GM19372 (cell line): ENCODE measurements around the gene H3-3A.

Experiments
- ATAC-seq: cut with Tn5 transposase; IDR thresholded peaks from one replicate; pipeline ENCODE4 v1.9.1; 2021; ENCODE audit warnings: mild to moderate bottlenecking, low read depth, moderate library complexity; ENCODE audit not compliant: unreplicated experiment

H3-3A gene

GRCh38 chr1:226052061-226052460 is 10.5 kb upstream of the H3-3A start:
- ATAC-seq: no peak

GRCh38 chr1:226054519-226055327 is 7.8 kb upstream of the H3-3A start:
- ATAC-seq: no peak

GRCh38 chr1:226059709-226060108 is 2.8 kb upstream of the H3-3A start:
- no peak for ATAC-seq

GRCh38 chr1:226060427-226060826 is 2.1 kb upstream of the H3-3A start:
- ATAC-seq: no peak

GRCh38 chr1:226061068-226061840 is 1.3 kb upstream of the H3-3A start:
- no peak for ATAC-seq

- ATAC-seq: peak; percentile 50
Observed at GRCh38 chr1:226061841-226062557, 517 bp upstream of the H3-3A start.

- ATAC-seq: peak; percentile 8
Observed at GRCh38 chr1:226063224-226063976, 884 bp downstream of the H3-3A start.

- ATAC-seq: no peak
Observed at GRCh38 chr1:226063977-226064815, 1.7 kb downstream of the H3-3A start.

- no peak for ATAC-seq
Observed at GRCh38 chr1:226064816-226065248, 2.3 kb downstream of the H3-3A start.

- ATAC-seq: no peak
Observed at GRCh38 chr1:226066415-226067078, 4.0 kb downstream of the H3-3A start.

GRCh38 chr1:226069811-226070489 is 7.4 kb downstream of the H3-3A start:
- no peak for ATAC-seq

GRCh38 chr1:226072347-226072746 is 9.8 kb downstream of the H3-3A start:
- no peak for ATAC-seq

GRCh38 chr1:226073184-226073950 is 10.9 kb downstream of the H3-3A start:
- no peak for ATAC-seq

GRCh38 chr1:226074046-226074445 is 11.5 kb downstream of the H3-3A start:
- no peak for ATAC-seq

- ATAC-seq: no peak
Observed at GRCh38 chr1:226076378-226076777, 13.9 kb downstream of the H3-3A start.

GRCh38 chr1:226078374-226078773 is 15.9 kb downstream of the H3-3A start:
- no peak for ATAC-seq

GRCh38 chr1:226082587-226082917 is 20.0 kb downstream of the H3-3A start:
- no peak for ATAC-seq

GRCh38 chr1:226082959-226083301 is 20.4 kb downstream of the H3-3A start:
- ATAC-seq: peak; percentile 35
